ENCODE measurements around the gene SETD2. TPM values are rescaled to one million over a fixed set of nuclear protein-coding genes. Genes with fewer than 3 reads are reported as not detected.

SETD2 gene
- total RNA-seq, 1 donor: 45.3 TPM

- TF ChIP-seq CTCF (IDR thresholded peaks at IDR 0.05; ENCODE audit: insufficient read depth, low read depth, low read length): no peak
- DNase-seq (ENCODE audit: low read depth): no peak
- no peak overlapping the region for H3K4me3 ChIP-seq (ENCODE audit: low read depth, low read length)
Observed at GRCh38 chr3:47024932-47025331, 139.0 kb downstream of the SETD2 start.

- no peak for TF ChIP-seq CTCF (IDR thresholded peaks at IDR 0.05; ENCODE audit: insufficient read depth, low read depth, low read length)
- no peak overlapping the region for H3K4me3 ChIP-seq (ENCODE audit: low read depth, low read length)
- DNase-seq (ENCODE audit: low read depth): no peak
Observed at GRCh38 chr3:47022641-47023071, 141.3 kb downstream of the SETD2 start.

GRCh38 chr3:47020311-47020710, 143.6 kb downstream of the SETD2 start:
- DNase-seq (ENCODE audit: low read depth): no peak
- no peak for TF ChIP-seq CTCF (IDR thresholded peaks at IDR 0.05; ENCODE audit: insufficient read depth, low read depth, low read length)
- H3K4me3 ChIP-seq (ENCODE audit: low read depth, low read length): no peak overlapping the region

- no peak overlapping the region for H3K4me3 ChIP-seq (ENCODE audit: low read depth, low read length)
- TF ChIP-seq CTCF (IDR thresholded peaks at IDR 0.05; ENCODE audit: insufficient read depth, low read depth, low read length): no peak
- DNase-seq (ENCODE audit: low read depth): no peak
Observed at GRCh38 chr3:47019201-47019600, 144.7 kb downstream of the SETD2 start.

GRCh38 chr3:47018269-47018611, 145.7 kb downstream of the SETD2 start:
- TF ChIP-seq CTCF (IDR thresholded peaks at IDR 0.05; ENCODE audit: insufficient read depth, low read depth, low read length): no peak
- DNase-seq (ENCODE audit: low read depth): no peak
- H3K4me3 ChIP-seq (ENCODE audit: low read depth, low read length): no peak overlapping the region

GRCh38 chr3:47017504-47018268, 146.2 kb downstream of the SETD2 start:
- no peak overlapping the region for H3K4me3 ChIP-seq (ENCODE audit: low read depth, low read length)
- DNase-seq (ENCODE audit: low read depth): peak; percentile 21
- TF ChIP-seq CTCF (IDR thresholded peaks at IDR 0.05; ENCODE audit: insufficient read depth, low read depth, low read length): no peak

GRCh38 chr3:47016934-47017435, 146.9 kb downstream of the SETD2 start:
- no peak for TF ChIP-seq CTCF (IDR thresholded peaks at IDR 0.05; ENCODE audit: insufficient read depth, low read depth, low read length)
- DNase-seq (ENCODE audit: low read depth): peak; percentile 80
- H3K4me3 ChIP-seq (ENCODE audit: low read depth, low read length): no peak overlapping the region
